Panc1 (cell line): ENCODE results near the gene LLPH. TPM values are rescaled to one million over a fixed set of nuclear protein-coding genes. Genes with fewer than 3 reads are reported as not detected.
"Not testable (repeated sequence)": the region's sequence is repeated elsewhere in the genome, so short reads cannot be mapped to it uniquely, and the experiment has no call there.

Experiments
- ATAC-seq: fragments of 200-7000 bp; cut with Tn5 transposase; 2 replicates; pipeline ENCODE4 v1.9.1; 2020; ENCODE audit warnings: mild to moderate bottlenecking, moderate library complexity
- Bru-seq: library from RNA; stranded (reverse); fragments of 400-500 nt; gene quantifications from one replicate; lab custom pipeline; 2021; lab: Mats Ljungman, UMichigan
- BruChase-seq, 2 experiments: library from RNA; stranded (reverse); fragments of 400-500 nt; gene quantifications; one replicate each; lab custom pipeline; 2021; lab: Mats Ljungman, UMichigan
- BruUV-seq: library from RNA; stranded (reverse); fragments of 400-500 nt; replicated peaks from 2 replicates; lab custom pipeline; 2021; lab: Mats Ljungman, UMichigan
- CTCF ChIA-PET: fragments of 300-600 bp; sonication (Branson Sonifier 250); formaldehyde crosslinking; loops from one replicate; lab custom pipeline; 2022; ENCODE audit warnings: antibody characterized with exemption; lab: Charles Lee
- POLR2A ChIA-PET: fragments of 300-600 bp; sonication (Branson Sonifier 250); formaldehyde crosslinking; loops from one replicate; lab custom pipeline; 2022; ENCODE audit warnings: antibody characterized with exemption; lab: Charles Lee
- DNase-seq: peaks from one replicate; pipeline ENCODE4 v3.0.0-alpha.2; 2010; ENCODE audit warnings: low read depth, low spot score
- H3K27ac ChIP-seq: 2 replicates; pipeline ENCODE4 v1.5.1; 2011; ENCODE audit warnings: mild to moderate bottlenecking, low read length, inconsistent platforms
- H3K27me3 ChIP-seq: fragments of 200-500 bp; sonication (Bioruptor generic); 2 replicates; pipeline ENCODE4 v1.6.0; 2014; ENCODE audit warnings: low read length, inconsistent platforms; ENCODE audit not compliant: control insufficient read depth, insufficient read depth
- H3K36me3 ChIP-seq: fragments of 200-500 bp; sonication (Bioruptor generic); 2 replicates; pipeline ENCODE4 v1.5.1; 2014; ENCODE audit warnings: inconsistent platforms, mild to moderate bottlenecking, low read length, moderate library complexity; ENCODE audit not compliant: control insufficient read depth, insufficient read depth
- H3K4me1 ChIP-seq: 2 replicates; pipeline ENCODE4 v1.5.1; 2011; ENCODE audit warnings: inconsistent platforms, mild to moderate bottlenecking, low read length, moderate library complexity; ENCODE audit not compliant: control insufficient read depth, insufficient read depth
- H3K4me3 ChIP-seq, 2 experiments: 2 replicates each; pipeline ENCODE4 v1.5.1; 2011 to 2012; ENCODE audit warnings: low read depth in 2 of 2, low read length in 2 of 2, mild to moderate bottlenecking in 2 of 2, inconsistent platforms in 1 of 2, moderate library complexity in 1 of 2
- H3K9me3 ChIP-seq: fragments of 200-500 bp; sonication (Bioruptor generic); 2 replicates; pipeline ENCODE4 v1.5.1; 2014; ENCODE audit warnings: low read depth, mild to moderate bottlenecking, inconsistent platforms, low read length, moderate library complexity; ENCODE audit not compliant: control insufficient read depth, insufficient read depth
- CTCF ChIP-seq: fragments of 450-650 bp; IDR thresholded peaks from 2 replicates; pipeline ENCODE4 v1.5.1; 2017; ENCODE audit warnings: mild to moderate bottlenecking
- POLR2AphosphoS5 ChIP-seq: IDR thresholded peaks from 2 replicates; pipeline ENCODE4 v1.6.1; 2012; ENCODE audit warnings: mild to moderate bottlenecking, low read depth, low read length, moderate library complexity
- SIN3A ChIP-seq: IDR thresholded peaks from 2 replicates; pipeline ENCODE4 v1.6.1; 2012; ENCODE audit warnings: low read depth, mild to moderate bottlenecking, low read length, moderate library complexity, borderline replicate concordance; ENCODE audit not compliant: insufficient read depth
- TCF7L2 ChIP-seq: IDR thresholded peaks from 2 replicates; pipeline ENCODE4 v1.6.1; 2011; ENCODE audit warnings: mild to moderate bottlenecking, low read depth, low read length, inconsistent platforms
- in situ Hi-C: cut with HindIII; loops from 2 replicates; pipeline ENCODE4 v1.10.0; 2016; ENCODE audit warnings: low sequenced_read_pairs, low pct_unique_long_range_greater_than_20kb
- intact Hi-C: fragments of 100-400 bp; cut with micrococcal nuclease; formaldehyde crosslinking; loops from one replicate; pipeline ENCODE4 v1.10.0; 2022; ENCODE audit not compliant: unreplicated experiment
- long read RNA-seq: library from polyadenylated mRNA; unstranded; transcript quantifications from one replicate; pipeline ENCODE4 v2.0.0, GENCODE V29; 2021; ENCODE audit not compliant: unreplicated experiment
- polyA plus RNA-seq: library from polyadenylated mRNA; unstranded; fragments of >200 nt; gene quantifications from one replicate; pipeline ENCODE4 v1.2.1, GENCODE V29; 2012; ENCODE audit warnings: missing spikeins; ENCODE audit not compliant: insufficient read length
- total RNA-seq: library from RNA; stranded (reverse); gene quantifications from one replicate; pipeline ENCODE4 v1.2.1, GENCODE V29; 2021; ENCODE audit not compliant: unreplicated experiment
- TF ChIP-seq, protein P1 (sequence below), 2 experiments: IDR thresholded peaks; 2 replicates each; pipeline ENCODE4 v1.6.1; 2011 to 2012; ENCODE audit warnings: low read depth in 2 of 2, control low read depth in 1 of 2, low read length in 1 of 2, mild to moderate bottlenecking in 1 of 2, moderate library complexity in 1 of 2; ENCODE audit not compliant: insufficient read depth in 1 of 2

LLPH gene
- total RNA-seq = 40.5 TPM
- 19.6 TPM for polyA plus RNA-seq
- Bru-seq, nascent RNA = percentile 86 among the genes with signal in this experiment
- percentile 91 among the genes with signal in this experiment for BruChase-seq, experiment 1, labeled RNA remaining after a 2-hour chase
- percentile 92 among the genes with signal in this experiment for BruChase-seq, experiment 2, labeled RNA remaining after a 6-hour chase
- long read RNA-seq, full-length matches to known transcripts = 37 of 51 reads
- long read RNA-seq, partial matches to known transcripts = 1 of 51 reads
- long read RNA-seq, other reads (novel, unspliced or antisense) = 13 of 51 reads

DNA sequence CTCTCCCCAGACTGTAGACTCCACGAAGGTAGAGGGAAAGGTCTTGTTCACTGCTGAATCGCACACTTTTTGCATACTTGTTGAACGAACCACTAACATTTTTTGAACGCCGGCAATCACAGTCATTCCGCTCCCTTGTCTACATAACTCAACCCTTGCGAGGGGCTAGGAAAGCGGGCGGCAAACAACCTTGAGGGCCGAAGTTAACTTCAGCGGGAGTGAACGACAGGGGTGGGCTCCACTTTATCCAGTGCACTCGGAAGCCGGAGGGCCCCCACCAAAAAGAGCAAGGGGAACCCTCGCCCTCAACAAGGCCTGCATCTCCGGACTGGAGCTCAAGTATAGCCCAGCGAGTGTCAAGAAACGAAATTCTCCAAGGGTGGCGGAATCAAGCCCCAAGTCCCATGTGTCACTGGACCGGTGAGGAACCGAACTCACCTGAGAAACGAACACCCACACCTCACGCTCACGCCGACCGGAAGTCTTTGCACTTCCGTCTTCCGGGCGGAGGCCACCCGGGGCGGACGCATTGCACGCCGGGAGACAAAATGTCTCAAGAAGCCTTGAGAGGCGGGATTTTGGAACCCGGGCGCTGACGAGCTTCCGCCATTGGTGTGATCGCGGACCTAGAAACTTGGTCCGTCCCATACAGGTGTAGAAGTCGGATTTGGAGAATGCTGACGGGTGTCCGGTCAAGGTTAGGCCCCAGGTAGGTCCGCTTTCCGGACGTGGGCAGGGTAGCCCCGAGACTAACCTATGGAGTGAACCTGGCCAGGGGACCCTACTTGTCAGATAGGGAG, at the start of gene LLPH:
LLPH (minus strand) TSS at position 484 of the 800 bp plus-strand sequence. CDS start 1,644 bp downstream, outside the sequence.
- POLR2A ChIA-PET = interaction anchor here (0.6 kb wide), 1 partner anchor 40 kb away, joined by 7 read pairs; the partner anchor contains the start of gene TMBIM4
- intact Hi-C loops = no loop called here
- TF ChIP-seq POLR2AphosphoS5 = peak; percentile 99
- no peak for TF ChIP-seq TCF7L2
- TF ChIP-seq SIN3A = peak; percentile 84

GRCh38 chr12:66176105-66176900, 45.8 kb upstream of the LLPH start:
- CTCF ChIA-PET = interaction anchor here (0.6 kb wide), 1 partner anchor 94 kb away, joined by 3 read pairs; no protein-coding TSS in a partner anchor
- no TSS peak for BruUV-seq
- no peaks in the 10 kb centered on the region for H3K36me3 ChIP-seq
- intact Hi-C loops (no loop called here), in situ Hi-C loops (no loop called here)
- no peak overlapping the region for H3K4me3 ChIP-seq
- no peaks in the 10 kb centered on the region for H3K9me3 ChIP-seq
- POLR2A ChIA-PET = interaction anchor here (0.7 kb wide), 1 partner anchor 15 kb away, joined by 6 read pairs; no protein-coding TSS in a partner anchor
- H3K27me3 ChIP-seq = peaks cover 7% of the 10 kb centered on the region; the same call in 1 of the 2 replicates
- H3K4me1 ChIP-seq = no peaks in the 10 kb centered on the region
- no peak for ATAC-seq
- no peak for TF ChIP-seq TCF7L2
- no peak for TF ChIP-seq POLR2AphosphoS5
- TF ChIP-seq, protein P1, sequence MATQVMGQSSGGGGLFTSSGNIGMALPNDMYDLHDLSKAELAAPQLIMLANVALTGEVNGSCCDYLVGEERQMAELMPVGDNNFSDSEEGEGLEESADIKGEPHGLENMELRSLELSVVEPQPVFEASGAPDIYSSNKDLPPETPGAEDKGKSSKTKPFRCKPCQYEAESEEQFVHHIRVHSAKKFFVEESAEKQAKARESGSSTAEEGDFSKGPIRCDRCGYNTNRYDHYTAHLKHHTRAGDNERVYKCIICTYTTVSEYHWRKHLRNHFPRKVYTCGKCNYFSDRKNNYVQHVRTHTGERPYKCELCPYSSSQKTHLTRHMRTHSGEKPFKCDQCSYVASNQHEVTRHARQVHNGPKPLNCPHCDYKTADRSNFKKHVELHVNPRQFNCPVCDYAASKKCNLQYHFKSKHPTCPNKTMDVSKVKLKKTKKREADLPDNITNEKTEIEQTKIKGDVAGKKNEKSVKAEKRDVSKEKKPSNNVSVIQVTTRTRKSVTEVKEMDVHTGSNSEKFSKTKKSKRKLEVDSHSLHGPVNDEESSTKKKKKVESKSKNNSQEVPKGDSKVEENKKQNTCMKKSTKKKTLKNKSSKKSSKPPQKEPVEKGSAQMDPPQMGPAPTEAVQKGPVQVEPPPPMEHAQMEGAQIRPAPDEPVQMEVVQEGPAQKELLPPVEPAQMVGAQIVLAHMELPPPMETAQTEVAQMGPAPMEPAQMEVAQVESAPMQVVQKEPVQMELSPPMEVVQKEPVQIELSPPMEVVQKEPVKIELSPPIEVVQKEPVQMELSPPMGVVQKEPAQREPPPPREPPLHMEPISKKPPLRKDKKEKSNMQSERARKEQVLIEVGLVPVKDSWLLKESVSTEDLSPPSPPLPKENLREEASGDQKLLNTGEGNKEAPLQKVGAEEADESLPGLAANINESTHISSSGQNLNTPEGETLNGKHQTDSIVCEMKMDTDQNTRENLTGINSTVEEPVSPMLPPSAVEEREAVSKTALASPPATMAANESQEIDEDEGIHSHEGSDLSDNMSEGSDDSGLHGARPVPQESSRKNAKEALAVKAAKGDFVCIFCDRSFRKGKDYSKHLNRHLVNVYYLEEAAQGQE (IDR thresholded peaks at IDR 0.05; ENCODE audit: insufficient read depth in 1 of 2, low read depth in 2 of 2, low read length in 1 of 2) = no peak
- TF ChIP-seq CTCF = no peak
- TF ChIP-seq SIN3A = no peak
- no peak for DNase-seq
- no peak overlapping the region for H3K27ac ChIP-seq

More for the DNA sequence above, at the start of gene LLPH:
- H3K27ac ChIP-seq = peak within 1 kb of the TSS; percentile 85
- peaks cover 8% of the 10 kb centered on the region for H3K4me1 ChIP-seq
- peak within 1 kb of the TSS; percentile 67 to 93 for H3K4me3 ChIP-seq
- H3K36me3 ChIP-seq = peaks cover 26% of the 10 kb centered on the region
- DNase-seq (peak; percentile 59), ATAC-seq (peak; percentile 97)
- no peaks in the 10 kb centered on the region for H3K9me3 ChIP-seq
- no peaks in the 10 kb centered on the region for H3K27me3 ChIP-seq
- in situ Hi-C loops = no loop called here
- CTCF ChIA-PET = interaction anchor here (1.6 kb wide), 1 partner anchor 15 kb away, joined by 4 read pairs; no protein-coding TSS in a partner anchor
- TSS peak; percentile 84 for BruUV-seq

- H3K4me3 ChIP-seq, DNase-seq, H3K27ac ChIP-seq, BruUV-seq, ATAC-seq, CTCF ChIA-PET, intact Hi-C loops, in situ Hi-C loops, POLR2A ChIA-PET, H3K36me3 ChIP-seq, H3K27me3 ChIP-seq, H3K9me3 ChIP-seq, H3K4me1 ChIP-seq: not testable (repeated sequence)
Measured at GRCh38 chr12:66174391-66175325, 44.1 kb upstream of the LLPH start.
